GM12875 (cell line): ENCODE measurements around the gene BPIFB6.

ENCODE experiments used
- H3K4me3 ChIP-seq: one replicate; pipeline ENCODE4 v1.5.1; 2011; ENCODE audit warnings: low read depth, low read length, control low read depth
- TF ChIP-seq, protein P1 (sequence below): IDR thresholded peaks from 2 replicates; pipeline ENCODE4 v1.5.1; 2011; ENCODE audit warnings: low read depth, mild to moderate bottlenecking, control low read depth, inconsistent platforms, low read length, moderate library complexity, borderline replicate concordance; ENCODE audit not compliant: insufficient read depth

The BPIFB6 gene

GRCh38 chr20:33031531-33031930, at the start of gene BPIFB6:
TSS of gene BPIFB6 (plus strand) at chr20:33031648. CDS start at chr20:33031648, 0 bp downstream.
- TF ChIP-seq, protein P1, sequence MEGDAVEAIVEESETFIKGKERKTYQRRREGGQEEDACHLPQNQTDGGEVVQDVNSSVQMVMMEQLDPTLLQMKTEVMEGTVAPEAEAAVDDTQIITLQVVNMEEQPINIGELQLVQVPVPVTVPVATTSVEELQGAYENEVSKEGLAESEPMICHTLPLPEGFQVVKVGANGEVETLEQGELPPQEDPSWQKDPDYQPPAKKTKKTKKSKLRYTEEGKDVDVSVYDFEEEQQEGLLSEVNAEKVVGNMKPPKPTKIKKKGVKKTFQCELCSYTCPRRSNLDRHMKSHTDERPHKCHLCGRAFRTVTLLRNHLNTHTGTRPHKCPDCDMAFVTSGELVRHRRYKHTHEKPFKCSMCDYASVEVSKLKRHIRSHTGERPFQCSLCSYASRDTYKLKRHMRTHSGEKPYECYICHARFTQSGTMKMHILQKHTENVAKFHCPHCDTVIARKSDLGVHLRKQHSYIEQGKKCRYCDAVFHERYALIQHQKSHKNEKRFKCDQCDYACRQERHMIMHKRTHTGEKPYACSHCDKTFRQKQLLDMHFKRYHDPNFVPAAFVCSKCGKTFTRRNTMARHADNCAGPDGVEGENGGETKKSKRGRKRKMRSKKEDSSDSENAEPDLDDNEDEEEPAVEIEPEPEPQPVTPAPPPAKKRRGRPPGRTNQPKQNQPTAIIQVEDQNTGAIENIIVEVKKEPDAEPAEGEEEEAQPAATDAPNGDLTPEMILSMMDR: no peak

DNA sequence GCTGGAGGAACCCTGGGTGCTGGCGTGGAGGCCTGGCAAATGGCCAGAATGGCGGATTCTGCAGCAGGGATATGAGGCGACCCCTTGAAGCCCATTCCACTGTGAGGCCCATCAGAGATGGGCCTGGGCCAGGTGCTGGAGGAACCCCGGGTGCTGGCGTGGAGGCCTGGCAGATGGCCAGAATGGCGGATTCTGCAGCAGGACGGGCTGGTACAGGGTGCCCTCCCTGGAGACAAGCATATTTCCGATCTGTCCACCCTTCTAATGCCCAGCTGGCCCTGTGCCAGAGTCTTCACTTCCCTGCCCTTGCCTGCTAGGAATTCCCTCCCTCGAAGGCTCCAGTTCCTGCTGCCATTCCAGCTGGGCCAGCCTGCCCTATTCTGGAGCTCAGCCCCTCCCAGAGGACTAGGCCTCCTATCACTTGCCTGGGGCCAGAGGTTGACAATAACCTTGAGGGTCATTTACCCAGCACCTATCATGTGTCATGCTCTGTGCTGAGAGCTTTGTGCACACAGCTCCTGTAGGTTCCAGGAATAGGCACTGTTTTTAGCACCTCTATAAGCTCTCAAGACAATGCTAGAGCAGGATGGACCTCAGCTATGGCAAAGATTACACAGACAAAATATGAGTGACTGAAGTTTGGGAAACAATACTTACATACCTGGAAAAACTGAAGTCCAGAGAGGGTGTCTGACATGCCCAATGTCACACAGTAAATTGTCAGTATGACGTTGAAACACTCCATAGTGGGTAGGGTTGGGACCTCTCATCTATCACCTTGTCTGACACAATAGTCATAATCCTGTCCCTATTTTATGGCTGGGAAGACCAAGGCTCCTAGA, 48.6 kb upstream of the BPIFB6 start:
- no peak overlapping the region for H3K4me3 ChIP-seq
- TF ChIP-seq, protein P1: no peak

More at GRCh38 chr20:33031531-33031930, at the start of gene BPIFB6:
- no peak within 1 kb of the TSS for H3K4me3 ChIP-seq

- TF ChIP-seq, protein P1: no peak
These were observed 47.9 kb upstream of the BPIFB6 start for GRCh38 chr20:32983459-32984112.

DNA sequence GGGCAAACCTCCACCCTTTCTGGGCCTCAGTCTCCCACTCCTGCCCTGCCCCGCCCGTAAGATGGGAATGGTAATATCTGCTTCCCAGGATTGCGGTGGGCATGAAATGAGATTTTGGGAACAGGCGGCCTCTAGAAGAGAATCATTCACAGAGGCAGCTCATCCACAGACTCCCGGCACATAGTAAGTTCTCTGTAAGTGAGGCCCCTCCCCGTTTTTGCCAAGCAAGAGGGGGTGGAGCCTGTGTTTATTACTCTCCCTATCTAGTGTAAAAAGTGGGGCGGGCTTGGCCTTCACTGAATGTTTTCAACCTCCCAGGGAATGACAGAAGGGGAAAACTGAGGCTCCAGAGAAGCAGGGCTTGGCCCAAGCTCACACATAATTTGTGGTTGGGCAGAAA, 47.3 kb upstream of the BPIFB6 start:
- no peak overlapping the region for H3K4me3 ChIP-seq
- TF ChIP-seq, protein P1: no peak

More at GRCh38 chr20:32983459-32984112, 47.9 kb upstream of the BPIFB6 start:
- no peak overlapping the region for H3K4me3 ChIP-seq

GRCh38 chr20:32984631-32985354, 46.7 kb upstream of the BPIFB6 start:
- TF ChIP-seq, protein P1: no peak
- H3K4me3 ChIP-seq: no peak overlapping the region

DNA sequence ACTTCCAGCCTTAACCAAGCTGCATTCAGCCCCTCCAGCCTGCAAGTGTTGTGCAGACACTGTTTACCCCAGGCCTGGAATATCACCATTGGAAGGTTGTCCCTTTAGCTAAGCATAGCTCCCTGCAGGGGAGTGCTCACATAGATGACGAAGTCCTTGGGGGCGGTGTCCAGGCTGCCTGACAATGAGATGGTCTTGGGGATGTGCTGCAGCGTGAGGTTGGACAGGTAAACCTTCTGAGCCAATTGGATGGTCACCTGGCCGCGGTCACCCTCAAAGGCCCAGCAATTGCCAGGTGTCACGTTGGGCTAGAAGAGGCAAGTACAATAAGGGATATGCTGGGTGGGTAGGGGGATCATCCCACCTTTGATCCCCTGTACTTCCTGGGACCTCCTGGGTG, 45.9 kb upstream of the BPIFB6 start:
- TF ChIP-seq, protein P1: no peak
- H3K4me3 ChIP-seq: no peak overlapping the region
